ENCODE results near the gene OBP2B. TPM values are rescaled to one million over a fixed set of nuclear protein-coding genes. Genes with fewer than 3 reads are reported as not detected.

The OBP2B gene
- total and polyA plus RNA-seq, 10 of the 15 experiments (the other 5 are each of a cell fraction or from before 2014, with no cell fraction given), result not detected

DNA sequence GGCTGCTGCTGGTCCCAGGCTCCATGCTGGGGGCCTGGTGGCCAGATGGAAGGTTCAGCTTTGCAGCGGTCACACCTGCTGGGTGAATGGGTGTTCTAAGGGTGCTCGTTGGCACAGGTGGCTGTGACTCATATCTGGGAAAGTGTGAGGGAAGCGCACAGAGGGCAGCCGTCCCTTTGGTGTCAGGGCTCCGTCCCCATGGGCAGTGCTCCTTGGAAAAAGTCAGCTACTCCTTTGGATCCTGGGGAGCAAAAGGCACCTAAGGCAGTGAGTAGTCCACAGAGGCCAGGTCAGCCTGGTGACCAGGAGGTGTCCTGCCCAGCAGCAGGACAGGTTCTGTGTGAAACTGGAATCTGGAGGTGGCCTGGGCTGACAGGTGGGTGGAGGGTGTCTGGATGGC, 26.9 kb downstream of the OBP2B start:
- BruUV-seq (replicated peaks), result no TSS peak
- FAIRE-seq (no peak), ATAC-seq (no peak), DNase-seq (ENCODE audit: low read depth, low spot score) (no peak)
- intact Hi-C loops (cut with micrococcal nuclease; ENCODE audit: unreplicated experiment), result loop anchor here (10.0 kb wide), 1 partner anchor 143 kb away; no protein-coding TSS in a partner anchor
- Histone ChIP-seq H3K27me3 (replicated peaks in 1 of 2; ENCODE audit: control insufficient read depth in 2 of 2, insufficient read depth in 2 of 2, low read length in 1 of 2) (peaks cover 3 to 4% of the 10 kb centered on the region in 2 experiments; a peak in 3 of 4 replicates), H3K4me1 (ENCODE audit: control insufficient read depth, insufficient read depth, low read length) (no peaks in the 10 kb centered on the region), H3K4me2 (ENCODE audit: control insufficient read depth, insufficient read depth) (no peak overlapping the region), H3K9ac (ENCODE audit: control insufficient read depth, insufficient read depth, low read length) (no peak overlapping the region), H4K20me1 (ENCODE audit: control insufficient read depth, insufficient read depth) (no peaks in the 10 kb centered on the region), H3K27ac (ENCODE audit: control insufficient read depth, insufficient read depth) (no peak overlapping the region), H3K79me2 (ENCODE audit: control insufficient read depth, insufficient read depth, low read length) (no peaks in the 10 kb centered on the region), H3K9me3 (replicated peaks; ENCODE audit: control insufficient read depth, insufficient read depth, low read length) (no peaks in the 10 kb centered on the region), H3K36me3 (ENCODE audit: control insufficient read depth in 2 of 2, insufficient read depth in 2 of 2, low read length in 1 of 2) (no peaks in the 10 kb centered on the region), H2AFZ (ENCODE audit: control insufficient read depth, low read depth, low read length) (no peak overlapping the region), H3K4me3 (no peak overlapping the region)
- CTCF ChIA-PET, result interaction anchor here (1.3 to 2.2 kb wide), 5 partner anchors 21 to 313 kb away, joined by 4 to 11 read pairs (median 5); no protein-coding TSS in a partner anchor
- RAD21 ChIA-PET (ENCODE audit: unreplicated experiment), result interaction anchor here (1.1 kb wide), 1 partner anchor 148 kb away, joined by 3 read pairs; no protein-coding TSS in a partner anchor
- POLR2A ChIA-PET, result no interaction called here
- 39% methylated on average over 5 of the region's 5 CpGs for WGBS (ENCODE audit: insufficient coverage, insufficient replicate concordance, low lambda C conversion rate, missing lambda C conversion rate)
- in situ Hi-C loops (cut with MboI), result no loop called here
- SMC1A ChIA-PET (ENCODE audit: uncharacterized antibody, unreplicated experiment), result no interaction called here
- TF ChIP-seq IRF5 (IDR thresholded peaks at IDR 0.05; ENCODE audit: borderline replicate concordance) (no peak), DPF2 (IDR thresholded peaks at IDR 0.05) (no peak), MYB (IDR thresholded peaks at IDR 0.05; ENCODE audit: borderline replicate concordance, low read depth, low read length) (no peak), BCL3 (IDR thresholded peaks at IDR 0.05; ENCODE audit: borderline replicate concordance, insufficient read depth, low read depth, low read length, poor library complexity, severe bottlenecking) (no peak), MTA3 (IDR thresholded peaks at IDR 0.05; ENCODE audit: borderline replicate concordance, low read length) (no peak), MYC (IDR thresholded peaks at IDR 0.05; ENCODE audit: insufficient read depth, insufficient read length, insufficient replicate concordance, low read length, severe bottlenecking) (no peak), ZNF592 (IDR thresholded peaks at IDR 0.05) (no peak), MTA2 (IDR thresholded peaks at IDR 0.05; ENCODE audit: low read depth) (no peak), PAX8 (IDR thresholded peaks at IDR 0.05) (no peak), RELB (IDR thresholded peaks at IDR 0.05; ENCODE audit: low read depth) (no peak)

Data from GM12878 (cell line).